GM12878 (cell line): ENCODE results near the gene NBEAL1. TPM values are rescaled to one million over a fixed set of nuclear protein-coding genes. Genes with fewer than 3 reads are reported as not detected.
"Not testable (repeated sequence)": the region's sequence is repeated elsewhere in the genome, so short reads cannot be mapped to it uniquely, and the experiment has no call there.

Experiments used
- ATAC-seq: fragments of 200-7000 bp; cut with Tn5 transposase; 3 replicates; pipeline ENCODE4 v1.9.1; 2020; ENCODE audit warnings: mild to moderate bottlenecking, moderate library complexity
- BruUV-seq: library from RNA; stranded (reverse); fragments of 400-500 nt; replicated peaks from 2 replicates; lab custom pipeline; 2021; lab: Mats Ljungman, UMichigan
- CTCF ChIA-PET: fragments of 300-600 bp; sonication (Branson Sonifier 250); formaldehyde crosslinking; extraction: SDS; loops from one replicate; lab custom pipeline; 2021; ENCODE audit warnings: inconsistent platforms; lab: Yijun Ruan, JAX
- POLR2A ChIA-PET: fragments of 350-600 bp; formaldehyde crosslinking; extraction: SDS; loops from one replicate; lab custom pipeline; 2021; ENCODE audit warnings: inconsistent platforms; lab: Charles Lee
- RAD21 ChIA-PET: fragments of 300-600 bp; sonication (Branson Sonifier 250); formaldehyde crosslinking; loops from one replicate; lab custom pipeline; 2023; ENCODE audit warnings: antibody characterized with exemption; ENCODE audit not compliant: unreplicated experiment; lab: Charles Lee
- SMC1A ChIA-PET: fragments of 300-600 bp; sonication (Branson Sonifier 250); formaldehyde crosslinking; loops from one replicate; lab custom pipeline; 2023; ENCODE audit not compliant: unreplicated experiment, uncharacterized antibody; lab: Charles Lee
- DNase-seq: peaks from one replicate; pipeline ENCODE4 v3.0.0-alpha.2; 2011; ENCODE audit warnings: low read depth, low spot score
- FAIRE-seq: peaks from 3 replicates; lab custom pipeline; 2011; peaks lifted over from hg19 to GRCh38; lab: Jason Lieb, UNC
- H2AFZ ChIP-seq: 2 replicates; pipeline ENCODE4 v1.6.0; 2011; ENCODE audit warnings: low read depth, low read length, control low read depth; ENCODE audit not compliant: control insufficient read depth
- H3K27ac ChIP-seq: 2 replicates; pipeline ENCODE4 v1.5.1; 2011; ENCODE audit warnings: control low read depth; ENCODE audit not compliant: control insufficient read depth, insufficient read depth
- H3K27me3 ChIP-seq, 2 experiments: replicated peaks in 1 of 2; 2 replicates each; pipeline versions ENCODE4 v1.6.0 to v1.6.1; 2011; ENCODE audit warnings: low read length in 1 of 2; ENCODE audit not compliant: control insufficient read depth in 2 of 2, insufficient read depth in 2 of 2
- H3K36me3 ChIP-seq, 2 experiments: 2 replicates each; pipeline ENCODE4 v1.5.1; 2011; ENCODE audit warnings: low read length in 1 of 2; ENCODE audit not compliant: control insufficient read depth in 2 of 2, insufficient read depth in 2 of 2
- H3K4me1 ChIP-seq: 2 replicates; pipeline ENCODE4 v1.6.1; 2011; ENCODE audit warnings: mild to moderate bottlenecking, low read length, moderate library complexity, mixed read lengths; ENCODE audit not compliant: control insufficient read depth, insufficient read depth
- H3K4me2 ChIP-seq: 2 replicates; pipeline ENCODE4 v1.6.0; 2011; ENCODE audit warnings: control low read depth; ENCODE audit not compliant: control insufficient read depth, insufficient read depth
- H3K4me3 ChIP-seq: fragments of 200-600 bp; sonication (generic); 2 replicates; pipeline ENCODE4 v1.5.1; 2016
- H3K79me2 ChIP-seq: 2 replicates; pipeline ENCODE4 v1.6.0; 2011; ENCODE audit warnings: low read length; ENCODE audit not compliant: control insufficient read depth, insufficient read depth
- H3K9ac ChIP-seq: 2 replicates; pipeline ENCODE4 v1.8.0; 2011; ENCODE audit warnings: low read length, control low read depth, mixed read lengths; ENCODE audit not compliant: control insufficient read depth, insufficient read depth
- H3K9me3 ChIP-seq: replicated peaks from 3 replicates; pipeline ENCODE4 v1.5.1; 2011; ENCODE audit warnings: mild to moderate bottlenecking, low read length; ENCODE audit not compliant: control insufficient read depth, insufficient read depth
- H4K20me1 ChIP-seq: 2 replicates; pipeline ENCODE4 v1.6.0; 2011; ENCODE audit not compliant: control insufficient read depth, insufficient read depth
- YBX1 ChIP-seq: fragments of 450-650 bp; IDR thresholded peaks from 2 replicates; pipeline ENCODE4 v1.6.1; 2016; ENCODE audit warnings: antibody characterized with exemption
- WGBS: methylation state at CpG from one replicate; pipeline ENCODE4 v1.1.6; 2016; ENCODE audit warnings: low lambda C conversion rate; ENCODE audit not compliant: insufficient replicate concordance, insufficient coverage; ENCODE audit errors: missing lambda C conversion rate; 5-methylcytosine and 5-hydroxymethylcytosine counted together
- in situ Hi-C: fragments of 300-500 bp; cut with MboI; formaldehyde crosslinking; loops from 9 replicates; pipeline ENCODE4 v1.14.3; 2018; ENCODE audit warnings: mixed read lengths
- intact Hi-C: fragments of 100-400 bp; cut with micrococcal nuclease; formaldehyde crosslinking; loops from one replicate; pipeline ENCODE4 v1.14.2; 2022; ENCODE audit not compliant: unreplicated experiment
- polyA plus RNA-seq, 11 experiments: library from polyadenylated mRNA; depleted of rRNA in 4 of 11; unstranded in 6 of 11; stranded (reverse) in 5 of 11; fragments of >200 nt; fragmentation: Nextera tagmentation in 4 of 11; fragmentation: Illumina TruSeq in 1 of 11; extraction: Ambion mirVana in 4 of 11; extraction: Trizol in 1 of 11; gene quantifications; 1 replicate in 1 of 11; 2 replicates in 10 of 11; pipeline versions ENCODE4 v1.2.1 to v1.2.3, GENCODE V29; 2011 to 2016; ENCODE audit warnings: inconsistent platforms in 2 of 11, missing spikeins in 2 of 11, low read depth in 1 of 11
- total RNA-seq, 4 experiments: library from RNA; depleted of rRNA in 3 of 4; stranded (reverse); fragments of >200 nt in 3 of 4; fragmentation: Illumina TruSeq in 1 of 4; extraction: Trizol in 1 of 4; gene quantifications; 2 replicates each; pipeline versions ENCODE4 v1.2.1 to v1.2.3, GENCODE V29; 2013 to 2021
- TF ChIP-seq, protein P1 (sequence below): fragments of 450-650 bp; IDR thresholded peaks from 2 replicates; pipeline ENCODE4 v1.6.1; 2017; ENCODE audit warnings: mild to moderate bottlenecking

NBEAL1 gene
- total and polyA plus RNA-seq, 10 of the 15 experiments (the other 5 are each of a cell fraction or from before 2014, with no cell fraction given): 1.9 to 16.1 (median 7.2) TPM

- Histone ChIP-seq H3K36me3 (no peaks in the 10 kb centered on the region), H3K9ac (no peak overlapping the region), H3K27ac (no peak overlapping the region), H3K79me2 (no peaks in the 10 kb centered on the region), H3K4me1 (no peaks in the 10 kb centered on the region), H3K9me3 (no peaks in the 10 kb centered on the region), H3K4me2 (no peak overlapping the region), H3K27me3 (no peaks in the 10 kb centered on the region), H4K20me1 (no peaks in the 10 kb centered on the region), H2AFZ (no peak overlapping the region), H3K4me3 (no peak overlapping the region)
- no TSS peak for BruUV-seq
- TF ChIP-seq, protein P1, sequence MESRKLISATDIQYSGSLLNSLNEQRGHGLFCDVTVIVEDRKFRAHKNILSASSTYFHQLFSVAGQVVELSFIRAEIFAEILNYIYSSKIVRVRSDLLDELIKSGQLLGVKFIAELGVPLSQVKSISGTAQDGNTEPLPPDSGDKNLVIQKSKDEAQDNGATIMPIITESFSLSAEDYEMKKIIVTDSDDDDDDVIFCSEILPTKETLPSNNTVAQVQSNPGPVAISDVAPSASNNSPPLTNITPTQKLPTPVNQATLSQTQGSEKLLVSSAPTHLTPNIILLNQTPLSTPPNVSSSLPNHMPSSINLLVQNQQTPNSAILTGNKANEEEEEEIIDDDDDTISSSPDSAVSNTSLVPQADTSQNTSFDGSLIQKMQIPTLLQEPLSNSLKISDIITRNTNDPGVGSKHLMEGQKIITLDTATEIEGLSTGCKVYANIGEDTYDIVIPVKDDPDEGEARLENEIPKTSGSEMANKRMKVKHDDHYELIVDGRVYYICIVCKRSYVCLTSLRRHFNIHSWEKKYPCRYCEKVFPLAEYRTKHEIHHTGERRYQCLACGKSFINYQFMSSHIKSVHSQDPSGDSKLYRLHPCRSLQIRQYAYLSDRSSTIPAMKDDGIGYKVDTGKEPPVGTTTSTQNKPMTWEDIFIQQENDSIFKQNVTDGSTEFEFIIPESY: no peak
- TF ChIP-seq YBX1: no peak
- CTCF ChIA-PET: no interaction called here
- in situ Hi-C loops: no loop called here
- WGBS: 93% methylated on average over 6 of the region's 6 CpGs
- SMC1A ChIA-PET: interaction anchor here (1.2 to 1.9 kb wide), 2 partner anchors 10 to 12 kb away, joined by 3 to 4 read pairs; no protein-coding TSS in a partner anchor
- intact Hi-C loops: no loop called here
- FAIRE-seq (no peak), ATAC-seq (no peak), DNase-seq (no peak)
- RAD21 ChIA-PET: no interaction called here
- POLR2A ChIA-PET: no interaction called here
Measured at GRCh38 chr2:203038586-203038985, 23.9 kb downstream of the NBEAL1 start.

- H3K27ac ChIP-seq, H3K36me3 ChIP-seq, BruUV-seq, DNase-seq, FAIRE-seq, RAD21 ChIA-PET, H3K4me1 ChIP-seq, CTCF ChIA-PET, in situ Hi-C loops, H3K9ac ChIP-seq, H4K20me1 ChIP-seq, POLR2A ChIA-PET, H3K9me3 ChIP-seq, H3K4me3 ChIP-seq, H3K27me3 ChIP-seq, H3K79me2 ChIP-seq, ATAC-seq, H2AFZ ChIP-seq, intact Hi-C loops, H3K4me2 ChIP-seq: not testable (repeated sequence)
- WGBS: 69% methylated on average over 5 of the region's 6 CpGs
- SMC1A ChIA-PET: interaction anchor here (1.2 kb wide), 1 partner anchor 11 kb away, joined by 3 read pairs; no protein-coding TSS in a partner anchor
Measured at GRCh38 chr2:203039211-203039610, 24.5 kb downstream of the NBEAL1 start.
